NCI-H2227 (cell line): ENCODE measurements around the gene KDM4F.

Experiments
- DNase-seq: peaks from one replicate; lab custom pipeline; 2025; ENCODE audit not compliant: unreplicated experiment; lab: John Stamatoyannopoulos, UW

The KDM4F gene

DNA sequence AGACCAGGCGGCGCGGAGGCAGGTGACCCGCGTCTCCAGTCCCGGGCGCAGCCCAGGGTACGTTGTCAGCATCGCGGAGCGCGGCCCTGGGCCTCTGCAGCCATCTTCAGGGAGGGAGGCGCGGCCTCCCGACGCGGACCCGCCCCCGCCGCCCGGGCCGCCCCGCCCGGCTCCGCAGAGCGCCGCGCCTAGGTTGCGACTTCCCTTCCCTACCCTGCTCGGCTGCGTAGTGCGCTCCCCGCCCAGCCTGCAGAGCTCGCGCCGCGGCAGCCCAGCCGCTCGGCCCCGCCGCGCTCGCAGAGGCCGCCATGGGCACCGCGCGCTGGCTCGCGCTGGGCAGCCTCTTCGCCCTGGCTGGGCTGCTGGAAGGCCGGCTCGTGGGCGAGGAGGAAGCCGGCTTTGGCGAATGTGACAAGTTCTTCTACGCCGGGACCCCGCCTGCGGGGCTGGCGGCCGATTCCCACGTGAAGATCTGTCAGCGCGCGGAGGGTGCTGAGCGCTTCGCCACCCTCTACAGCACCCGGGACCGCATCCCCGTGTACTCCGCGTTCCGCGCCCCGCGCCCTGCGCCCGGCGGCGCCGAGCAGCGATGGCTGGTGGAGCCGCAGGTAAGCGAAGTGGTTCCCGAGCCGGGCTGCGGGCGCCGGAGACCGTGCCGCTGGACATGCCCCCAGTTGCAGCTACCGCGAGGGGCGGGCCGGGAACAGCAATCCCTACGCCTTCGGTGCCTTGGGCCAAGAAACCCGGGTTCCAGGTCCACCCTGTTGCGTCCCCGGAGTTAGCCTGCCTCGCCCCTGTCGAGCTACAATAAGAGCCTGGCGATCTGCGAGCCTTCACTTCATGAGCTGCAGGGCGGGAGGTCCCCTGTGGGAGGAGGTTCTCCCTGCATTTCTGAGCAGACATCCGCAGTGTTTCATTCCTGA lies 40.7 kb downstream of the KDM4F start, which contains the start of gene ENDOD1:
TSS of gene ENDOD1 (plus strand) at position 227 of the 923 bp plus-strand sequence. CDS start at position 309, 82 bp downstream.
- peak; percentile 82 for DNase-seq

GRCh38 chr11:95091663-95092180 lies 42.5 kb downstream of the KDM4F start:
- DNase-seq = no peak

GRCh38 chr11:95092549-95093324 lies 43.5 kb downstream of the KDM4F start:
- no peak for DNase-seq

DNA sequence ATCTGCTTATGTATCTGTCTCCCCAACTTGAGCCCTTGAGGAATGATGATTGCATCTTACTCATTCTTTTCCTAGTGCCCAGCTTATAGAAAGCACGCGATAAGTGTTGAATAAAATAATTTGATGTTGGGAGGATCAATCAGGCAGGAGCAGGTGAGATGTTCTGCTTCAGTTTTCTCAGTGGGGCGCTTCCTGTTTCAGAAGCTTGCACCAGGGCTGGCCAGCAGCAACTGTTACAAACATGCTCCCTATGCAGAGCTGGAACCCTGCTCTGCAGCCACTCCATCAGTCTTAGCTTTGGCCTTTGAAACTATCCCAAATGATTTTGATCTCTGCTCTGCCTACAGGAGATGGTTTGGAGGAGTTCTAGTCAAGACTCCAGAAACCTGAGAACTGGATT lies 44.3 kb downstream of the KDM4F start:
- DNase-seq = no peak

- no peak for DNase-seq
These were observed 46.8 kb downstream of the KDM4F start for GRCh38 chr11:95095858-95096587.

DNA sequence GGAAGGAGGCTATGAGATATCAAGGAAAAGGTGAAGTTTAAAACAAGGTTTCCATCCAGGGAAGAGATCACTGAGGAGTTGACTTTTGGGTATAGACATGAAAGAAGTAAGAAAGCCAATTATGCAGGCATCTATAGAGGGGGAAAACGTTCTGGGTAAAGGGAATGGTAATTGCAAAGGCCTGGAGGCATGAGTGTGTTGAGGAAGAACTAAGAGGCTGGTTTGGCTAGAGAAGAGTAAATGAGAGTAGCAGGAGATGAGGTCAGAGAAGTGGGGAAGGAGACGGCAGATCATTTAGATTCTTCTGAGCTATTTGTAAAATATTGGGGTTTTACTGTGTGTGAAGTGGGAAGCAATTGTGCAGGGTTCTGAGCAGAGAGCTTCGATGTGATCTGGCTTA lies 48.0 kb downstream of the KDM4F start:
- no peak for DNase-seq

DNA sequence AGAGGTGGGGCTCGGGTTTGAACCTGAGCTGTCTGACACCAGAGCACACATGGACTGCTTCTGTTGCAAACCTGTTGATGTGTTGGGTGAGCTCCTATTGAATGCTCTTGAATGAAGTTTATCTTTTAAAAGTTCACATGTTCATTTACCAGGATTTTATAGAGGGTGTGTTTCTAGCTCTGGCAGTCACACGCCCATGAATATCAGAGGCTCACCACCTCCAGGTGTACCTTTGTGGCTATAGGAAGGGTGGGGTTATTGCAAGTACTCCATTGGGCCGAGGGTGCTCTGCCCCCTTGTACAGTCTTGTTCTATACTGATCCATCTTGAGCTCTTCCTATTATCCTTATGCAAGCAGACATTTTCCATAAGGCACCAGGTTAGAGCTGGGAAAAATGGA lies 49.6 kb downstream of the KDM4F start:
- no peak for DNase-seq

- no peak for DNase-seq
These were observed 51.0 kb downstream of the KDM4F start for GRCh38 chr11:95100191-95100648.
